Measurements from ENCODE around the gene LIMS1. TPM values are rescaled to one million over a fixed set of nuclear protein-coding genes. Genes with fewer than 3 reads are reported as not detected.

Gene LIMS1
- total RNA-seq, 1 experiment from 2014 or later = 56.2 TPM

- no TSS peak for BruUV-seq (replicated peaks)
- H4K20me1 ChIP-seq (ENCODE audit: insufficient read depth) = no peaks in the 10 kb centered on the region
- ChIA-PET POLR2A (no interaction called here), RAD21 (ENCODE audit: low non-redundant PET in 1 of 2, low total read pairs in 2 of 2, uncharacterized antibody in 2 of 2, unreplicated experiment in 2 of 2) (no interaction called here), CTCF (interaction anchor here (2.4 kb wide), 1 partner anchor 11 kb away, joined by 14 read pairs; no protein-coding TSS in a partner anchor)
- no peaks in the 10 kb centered on the region for H3K9me3 ChIP-seq (ENCODE audit: control insufficient read depth in 1 of 2, insufficient read depth in 1 of 2, low read depth in 1 of 2, low read length in 2 of 2)
- H3K4me3 ChIP-seq (replicated peaks in 1 of 2; ENCODE audit: low read depth in 1 of 2, low read length in 2 of 2) = no peak overlapping the region
- H3K79me2 ChIP-seq (ENCODE audit: insufficient read depth, low read length) = peaks cover 66% of the 10 kb centered on the region
- no peak for DNase-seq (ENCODE audit: low read depth, low spot score)
- no peak for TF ChIP-seq SIN3A (IDR thresholded peaks at IDR 0.05; ENCODE audit: low read depth)
- no peak for TF ChIP-seq YY1 (IDR thresholded peaks at IDR 0.05; ENCODE audit: extremely low read depth, insufficient replicate concordance, low read depth, low read length)
- no peak for TF ChIP-seq POLR2AphosphoS5 (IDR thresholded peaks at IDR 0.05; ENCODE audit: low read depth, low read length)
- no peak for TF ChIP-seq POLR2A (IDR thresholded peaks at IDR 0.05; ENCODE audit: borderline replicate concordance, extremely low read depth, insufficient read depth, insufficient read length)
- no peak for TF ChIP-seq TCF7L2 (IDR thresholded peaks at IDR 0.05; ENCODE audit: borderline replicate concordance, extremely low read depth, insufficient read depth, insufficient read length)
- TF ChIP-seq MAX (IDR thresholded peaks at IDR 0.05) = no peak
- no peak for TF ChIP-seq ZFX (IDR thresholded peaks at IDR 0.05)
- TF ChIP-seq EGR1 (IDR thresholded peaks at IDR 0.05; ENCODE audit: low read depth) = no peak
- TF ChIP-seq CBX3 (IDR thresholded peaks at IDR 0.05; ENCODE audit: low read depth) = no peak
- no peak for TF ChIP-seq CEBPB (IDR thresholded peaks at IDR 0.05; ENCODE audit: low read depth)
- TF ChIP-seq ATF3 (IDR thresholded peaks at IDR 0.05) = no peak
- TF ChIP-seq RAD21 (IDR thresholded peaks at IDR 0.05; ENCODE audit: low read depth) = no peak
- TF ChIP-seq EZH2 (IDR thresholded peaks at IDR 0.05) = no peak
- TF ChIP-seq JUND (IDR thresholded peaks at IDR 0.05) = no peak
- TF ChIP-seq SP1 (IDR thresholded peaks at IDR 0.05; ENCODE audit: low read depth) = no peak
- no peak overlapping the region for H3K9ac ChIP-seq (ENCODE audit: low read length)
- H3K4me1 ChIP-seq (ENCODE audit: control insufficient read depth in 1 of 2, insufficient read depth in 2 of 2, low read length in 2 of 2) = peaks cover 0 to 6% of the 10 kb centered on the region in 2 experiments; a peak in 1 of 4 replicates
- no peaks in the 10 kb centered on the region for H3K27me3 ChIP-seq (ENCODE audit: insufficient read depth, low read length)
- no peaks in the 10 kb centered on the region for H3K9me2 ChIP-seq (ENCODE audit: insufficient read depth)
- intact Hi-C loops (cut with micrococcal nuclease) = no loop called here
- no peak overlapping the region for H2AFZ ChIP-seq (ENCODE audit: low read depth, low read length, poor library complexity, severe bottlenecking)
- ATAC-seq = no peak
- H3K4me2 ChIP-seq (ENCODE audit: low read length) = no peak overlapping the region
- H3K27ac ChIP-seq (ENCODE audit: low read depth, low read length) = no peak overlapping the region
- no peaks in the 10 kb centered on the region for H3K36me3 ChIP-seq (ENCODE audit: control insufficient read depth in 1 of 2, insufficient read depth in 2 of 2, low read length in 2 of 2)
Observed at GRCh38 chr2:108573061-108573460, 38.8 kb downstream of the LIMS1 start.
